Spleen (tissue), 11 donors: ENCODE measurements around the gene ZMIZ1. TPM values are rescaled to one million over a fixed set of nuclear protein-coding genes. Genes with fewer than 3 reads are reported as not detected.

ENCODE experiments used
- DNase-seq: peaks from one replicate; pipeline ENCODE4 v3.0.0-alpha.2; 2020
- H3K27ac ChIP-seq, 8 donors: fragments of 200-600 bp; sonication (generic) in 7 of 8; 1 replicate in 4 of 8; 2 replicates in 4 of 8; pipeline versions ENCODE4 v1.5.0 to v1.8.0; 2016 to 2021; ENCODE audit warnings: inconsistent platforms in 4 of 8, mild to moderate bottlenecking in 4 of 8, moderate library complexity in 1 of 8
- H3K27me3 ChIP-seq, 7 donors: fragments of 200-600 bp; sonication (generic) in 6 of 7; replicated peaks in 1 of 7; 1 replicate in 4 of 7; 2 replicates in 3 of 7; pipeline versions ENCODE4 v1.5.0 to v1.8.0; 2016 to 2021; ENCODE audit warnings: inconsistent platforms in 3 of 7, mild to moderate bottlenecking in 1 of 7
- H3K36me3 ChIP-seq, 6 donors: fragments of 200-600 bp; sonication (generic) in 5 of 6; 1 replicate in 4 of 6; 2 replicates in 2 of 6; pipeline versions ENCODE4 v1.5.0 to v1.8.0; 2016 to 2021; ENCODE audit warnings: inconsistent platforms in 2 of 6
- H3K4me1 ChIP-seq, 6 donors: fragments of 200-600 bp; sonication (generic) in 5 of 6; 1 replicate in 3 of 6; 2 replicates in 3 of 6; pipeline versions ENCODE4 v1.5.0 to v1.8.0; 2016 to 2021; ENCODE audit warnings: inconsistent platforms in 3 of 6
- H3K4me3 ChIP-seq, 8 donors: fragments of 200-600 bp; sonication (generic) in 7 of 8; 1 replicate in 4 of 8; 2 replicates in 4 of 8; pipeline versions ENCODE4 v1.5.0 to v1.8.0; 2016 to 2021; ENCODE audit warnings: inconsistent platforms in 4 of 8, mild to moderate bottlenecking in 4 of 8, moderate library complexity in 2 of 8
- H3K9me3 ChIP-seq, 8 donors: fragments of 200-600 bp; sonication (generic) in 7 of 8; 1 replicate in 4 of 8; 2 replicates in 4 of 8; pipeline versions ENCODE4 v1.5.0 to v1.8.0; 2016 to 2021; ENCODE audit warnings: inconsistent platforms in 4 of 8
- POLR2A ChIP-seq, 3 donors: fragments of 450-650 bp; IDR thresholded peaks; one replicate each; pipeline ENCODE4 v1.5.1; 2017; ENCODE audit warnings: antibody characterized with exemption in 3 of 3, mild to moderate bottlenecking in 1 of 3
- POLR2AphosphoS5 ChIP-seq, 3 donors: sonication (generic); formaldehyde crosslinking; IDR thresholded peaks; one replicate each; pipeline ENCODE4 v1.5.1; 2017; ENCODE audit warnings: antibody characterized with exemption in 3 of 3
- WGBS, 5 donors: extraction: QIAGEN DNeasy Blood & Tissue Kit in 3 of 5; methylation state at CpG; one replicate each; pipeline versions ENCODE4 v1.1.5 to v1.1.7; 2013 to 2018; 5-methylcytosine and 5-hydroxymethylcytosine counted together
- intact Hi-C: fragments of 100-400 bp; cut with DNase I; formaldehyde crosslinking; loops from one replicate; pipeline ENCODE4 v1.15.0; 2023; ENCODE audit warnings: low total_unique reads
- polyA plus RNA-seq, 3 donors: library from polyadenylated mRNA; stranded (reverse); fragments of 200-250 nt; gene quantifications; one replicate each; pipeline ENCODE4 v1.2.1, GENCODE V29; 2013
- total RNA-seq, 7 donors: library from RNA; depleted of rRNA in 3 of 7; stranded (reverse); fragments of >200 nt in 3 of 7; fragmentation: NEBNext Ultra II Directional in 4 of 7; extraction: Animal tissue kit (Norgen Biotek cat#: 25700) in 4 of 7; gene quantifications; one replicate each; pipeline versions ENCODE4 v1.1.0 to v1.2.1, GENCODE V29; 2016 to 2021
- TF ChIP-seq, protein P1 (sequence below), 11 experiments: fragments of 200-600 bp in 7 of 11; fragments of 450-650 bp in 4 of 11; sonication (generic) in 4 of 11; IDR thresholded peaks in 8 of 11; conservative IDR thresholded peaks in 3 of 11; 1 replicate in 7 of 11; 2 replicates in 4 of 11; pipeline versions ENCODE4 v1.4.0 to v1.8.0; 2016 to 2021; ENCODE audit warnings: antibody characterized with exemption in 11 of 11, inconsistent platforms in 4 of 11, mild to moderate bottlenecking in 1 of 11
- donor health status: healthy with polysubstance abuse.
- donor health status: DM: no; HTN: no; CAD: no; lungs with moderate emphysema.
- donor health status: DM: no; HTN: no; CAD: no.
- donor health status: Bipolar disorder and iron deficiency.
- donor health status: healthy.
- donor health status: DM: no; HTN: no; CAD: no.
- donor health status: DM: yes; HTN: yes; CAD: no.

The ZMIZ1 gene
- total and polyA plus RNA-seq, 10 donors = 10.7 to 210 (median 125) TPM

DNA sequence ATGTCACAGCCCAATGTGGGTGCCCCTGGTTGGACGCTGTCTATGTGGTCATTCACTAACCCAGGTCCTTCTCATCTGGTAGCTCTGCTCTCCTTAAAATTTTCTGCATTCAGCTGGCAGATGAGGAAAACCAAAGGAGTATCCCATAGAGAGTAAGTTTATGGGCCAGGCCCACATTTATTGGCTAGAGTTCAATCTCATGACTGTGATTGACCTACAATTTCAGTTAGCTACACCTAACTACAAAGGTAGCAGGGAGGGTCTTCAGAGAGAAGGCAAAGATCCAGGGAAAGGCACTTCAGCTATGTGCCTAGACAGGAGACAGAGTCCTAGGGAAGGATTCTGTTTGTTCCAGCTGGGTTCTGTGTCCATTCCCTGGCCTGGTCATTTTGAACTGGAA, 254.8 kb downstream of the ZMIZ1 start:
- no peak for DNase-seq
- H3K36me3 ChIP-seq = no peaks in the 10 kb centered on the region
- peaks cover 5 to 58% (median 39%) of the 10 kb centered on the region in 6 donors for H3K4me1 ChIP-seq
- TF ChIP-seq POLR2AphosphoS5 (IDR thresholded peaks at IDR 0.05) = no peak
- TF ChIP-seq, protein P1, sequence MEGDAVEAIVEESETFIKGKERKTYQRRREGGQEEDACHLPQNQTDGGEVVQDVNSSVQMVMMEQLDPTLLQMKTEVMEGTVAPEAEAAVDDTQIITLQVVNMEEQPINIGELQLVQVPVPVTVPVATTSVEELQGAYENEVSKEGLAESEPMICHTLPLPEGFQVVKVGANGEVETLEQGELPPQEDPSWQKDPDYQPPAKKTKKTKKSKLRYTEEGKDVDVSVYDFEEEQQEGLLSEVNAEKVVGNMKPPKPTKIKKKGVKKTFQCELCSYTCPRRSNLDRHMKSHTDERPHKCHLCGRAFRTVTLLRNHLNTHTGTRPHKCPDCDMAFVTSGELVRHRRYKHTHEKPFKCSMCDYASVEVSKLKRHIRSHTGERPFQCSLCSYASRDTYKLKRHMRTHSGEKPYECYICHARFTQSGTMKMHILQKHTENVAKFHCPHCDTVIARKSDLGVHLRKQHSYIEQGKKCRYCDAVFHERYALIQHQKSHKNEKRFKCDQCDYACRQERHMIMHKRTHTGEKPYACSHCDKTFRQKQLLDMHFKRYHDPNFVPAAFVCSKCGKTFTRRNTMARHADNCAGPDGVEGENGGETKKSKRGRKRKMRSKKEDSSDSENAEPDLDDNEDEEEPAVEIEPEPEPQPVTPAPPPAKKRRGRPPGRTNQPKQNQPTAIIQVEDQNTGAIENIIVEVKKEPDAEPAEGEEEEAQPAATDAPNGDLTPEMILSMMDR (IDR thresholded peaks at IDR 0.05 in 8 of 11, conservative IDR thresholded peaks at IDR 0.05 in 3 of 11) = no peak
- no peaks in the 10 kb centered on the region for H3K9me3 ChIP-seq
- H3K4me3 ChIP-seq = no peak overlapping the region
- H3K27ac ChIP-seq = peak overlapping the region in 4 of 8 donors; percentile 44 to 77 (median 76)
- no peaks in the 10 kb centered on the region for H3K27me3 ChIP-seq
- intact Hi-C loops = no loop called here
- WGBS, 5 donors = 41 to 64% (median 52%) methylated on average over 1 of the region's 1 CpG

DNA sequence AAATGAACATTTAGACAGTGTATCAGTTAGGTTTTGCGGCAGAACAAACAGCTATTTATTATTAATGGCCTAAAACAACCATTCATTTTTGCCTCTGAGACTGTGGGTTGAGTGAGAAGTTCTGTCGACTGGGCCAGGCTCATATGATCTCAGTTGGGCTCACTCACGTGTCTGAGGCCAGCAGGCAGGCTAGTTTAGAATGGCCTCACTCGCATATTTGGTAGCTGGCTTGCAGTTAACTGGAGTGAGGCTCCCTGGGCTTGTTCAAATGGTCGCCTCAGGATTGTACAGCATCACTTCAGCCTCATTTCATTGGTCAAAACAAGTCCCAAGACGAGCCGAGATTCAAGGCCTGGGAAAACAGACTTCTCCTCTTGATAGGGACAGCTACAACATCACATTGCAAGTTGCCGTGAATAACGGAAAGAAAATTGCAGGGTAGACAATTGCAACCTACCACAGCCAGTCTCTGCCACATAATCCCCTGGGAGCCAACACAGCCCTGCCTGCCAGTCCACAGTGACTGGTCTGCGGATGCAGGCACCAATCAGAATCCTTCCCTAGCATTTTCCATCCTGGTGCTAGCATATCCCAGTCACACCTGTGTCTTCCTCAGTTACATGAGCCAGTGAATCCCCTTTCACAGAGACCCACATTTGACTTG, 255.4 kb downstream of the ZMIZ1 start:
- TF ChIP-seq, protein P1 (IDR thresholded peaks at IDR 0.05 in 8 of 11, conservative IDR thresholded peaks at IDR 0.05 in 3 of 11) = no peak
- TF ChIP-seq POLR2AphosphoS5 (IDR thresholded peaks at IDR 0.05) (no peak), POLR2A (IDR thresholded peaks at IDR 0.05) (no peak)
- WGBS, 5 donors = 82 to 89% (median 84%) methylated on average over 10 of the region's 10 CpGs
- H3K4me3 ChIP-seq = no peak overlapping the region
- no peaks in the 10 kb centered on the region for H3K27me3 ChIP-seq
- peak; percentile 36 for DNase-seq
- intact Hi-C loops = no loop called here
- peaks cover 5 to 52% (median 37%) of the 10 kb centered on the region in 6 donors for H3K4me1 ChIP-seq
- H3K9me3 ChIP-seq = no peaks in the 10 kb centered on the region
- H3K27ac ChIP-seq = peak overlapping the region in 4 of 8 donors; percentile 44 to 77 (median 76)
- no peaks in the 10 kb centered on the region for H3K36me3 ChIP-seq

DNA sequence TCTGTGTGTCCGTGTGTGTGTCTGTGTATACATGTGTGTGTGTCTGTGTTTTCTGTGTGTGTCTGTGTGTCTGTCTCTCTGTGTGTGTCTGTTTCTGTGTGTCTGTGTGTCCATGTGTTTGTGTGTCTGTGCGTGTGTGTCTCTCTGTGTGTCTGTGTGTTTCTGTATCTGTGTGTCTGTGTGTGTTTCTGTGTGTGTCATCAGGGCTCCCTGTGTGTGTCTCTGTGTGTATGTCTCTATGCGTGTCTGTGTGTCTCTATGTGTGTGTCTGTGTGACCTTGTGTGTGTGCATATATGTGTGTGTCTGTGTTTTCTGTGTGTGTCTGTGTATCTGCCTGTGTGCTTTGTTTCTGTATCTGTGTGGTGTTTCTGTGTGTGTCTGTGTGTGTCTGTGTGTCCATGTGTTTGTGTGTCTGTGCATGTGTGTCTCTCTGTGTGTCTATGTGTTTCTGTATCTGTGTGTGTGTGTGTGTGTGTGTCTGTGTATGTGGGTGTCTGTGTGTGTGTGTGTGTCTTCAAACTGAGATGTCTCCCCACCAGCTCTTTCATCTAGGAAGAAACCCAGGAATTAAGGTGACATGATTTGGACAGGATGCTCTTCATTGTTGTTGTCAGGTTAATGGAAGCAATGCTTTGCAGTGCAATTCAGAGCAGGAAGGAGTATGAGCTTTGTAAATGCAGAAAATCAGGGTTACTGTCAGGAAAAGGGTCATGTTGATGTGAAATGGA, 257.8 kb downstream of the ZMIZ1 start:
- no peaks in the 10 kb centered on the region for H3K9me3 ChIP-seq
- intact Hi-C loops = no loop called here
- TF ChIP-seq, protein P1 (IDR thresholded peaks at IDR 0.05 in 8 of 11, conservative IDR thresholded peaks at IDR 0.05 in 3 of 11) = no peak
- TF ChIP-seq POLR2AphosphoS5 (IDR thresholded peaks at IDR 0.05) = no peak
- TF ChIP-seq POLR2A (IDR thresholded peaks at IDR 0.05) = no peak
- peaks cover 8 to 34% (median 28%) of the 10 kb centered on the region in 6 donors for H3K4me1 ChIP-seq
- H3K36me3 ChIP-seq = no peaks in the 10 kb centered on the region
- H3K27ac ChIP-seq = no peak overlapping the region
- H3K27me3 ChIP-seq = no peaks in the 10 kb centered on the region
- no peak for DNase-seq
- 89 to 98% (median 97%) methylated on average over 3 of the region's 3 CpGs for WGBS, 5 donors
- no peak overlapping the region for H3K4me3 ChIP-seq

DNA sequence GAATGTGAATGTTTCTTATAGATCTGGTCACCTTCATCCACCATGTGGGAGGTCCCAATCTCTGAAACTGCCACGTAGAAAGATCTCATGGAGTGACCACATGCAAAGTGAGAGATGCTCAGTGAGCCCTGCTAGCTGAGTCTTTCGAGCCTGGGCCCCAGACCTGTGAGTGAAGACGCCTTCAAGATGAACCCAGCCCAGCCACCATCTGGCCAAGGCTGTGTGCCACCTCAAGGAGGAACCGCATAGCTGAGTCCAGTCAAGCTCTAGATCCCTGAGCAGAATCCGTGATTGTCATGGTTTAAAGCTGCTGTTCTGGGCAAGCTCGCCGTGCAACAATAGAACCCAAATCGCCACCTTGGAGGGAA, 258.3 kb downstream of the ZMIZ1 start:
- 90 to 92% (median 91%) methylated on average over 8 of the region's 8 CpGs for WGBS, 5 donors
- H3K36me3 ChIP-seq = no peaks in the 10 kb centered on the region
- no peaks in the 10 kb centered on the region for H3K9me3 ChIP-seq
- intact Hi-C loops = no loop called here
- no peak for TF ChIP-seq POLR2A (IDR thresholded peaks at IDR 0.05)
- TF ChIP-seq POLR2AphosphoS5 (IDR thresholded peaks at IDR 0.05) = no peak
- TF ChIP-seq, protein P1 (IDR thresholded peaks at IDR 0.05 in 8 of 11, conservative IDR thresholded peaks at IDR 0.05 in 3 of 11) = no peak
- no peaks in the 10 kb centered on the region for H3K27me3 ChIP-seq
- H3K4me3 ChIP-seq = no peak overlapping the region
- H3K27ac ChIP-seq = no peak overlapping the region
- peaks cover 12 to 34% (median 28%) of the 10 kb centered on the region in 6 donors for H3K4me1 ChIP-seq
- peak; percentile 59 for DNase-seq
